A549 (cell line): ENCODE measurements around the gene AVPI1. TPM values are rescaled to one million over a fixed set of nuclear protein-coding genes. Genes with fewer than 3 reads are reported as not detected.

Experiments
- ATAC-seq, 2 experiments: fragments of 200-7000 bp in 1 of 2; fragments of >200 bp in 1 of 2; cut with Nextera tagmentation in 1 of 2; cut with Tn5 transposase in 1 of 2; 3 replicates each; pipeline versions ENCODE4 v1.8.0 to v1.9.1; 2018 to 2020; ENCODE audit warnings: mild to moderate bottlenecking in 1 of 2, moderate library complexity in 1 of 2
- CTCF ChIA-PET: fragments of 300-600 bp; sonication (Branson Sonifier 250); formaldehyde crosslinking; extraction: SDS; loops from one replicate; lab custom pipeline; 2021; ENCODE audit warnings: antibody characterized with exemption, inconsistent platforms; lab: Yijun Ruan, JAX
- POLR2A ChIA-PET: fragments of 350-600 bp; formaldehyde crosslinking; extraction: SDS; loops from one replicate; lab custom pipeline; 2021; ENCODE audit warnings: antibody characterized with exemption, inconsistent platforms; lab: Yijun Ruan, JAX
- DNase-seq, 2 experiments: peaks; one replicate each; pipeline versions ENCODE4 v3.0.0 to v3.0.0-alpha.2; 2011 to 2016; ENCODE audit warnings: low read depth in 1 of 2, low spot score in 1 of 2
- FAIRE-seq: peaks from 2 replicates; lab custom pipeline; 2011; peaks lifted over from hg19 to GRCh38; lab: Jason Lieb, UNC
- H3K27ac ChIP-seq, 2 experiments: fragments of >200 bp; sonication (Bioruptor Twin); formaldehyde crosslinking; 3 replicates each; pipeline ENCODE4 v1.5.1; 2016 to 2017
- H3K4me1 ChIP-seq: fragments of >200 bp; sonication (Bioruptor Twin); formaldehyde crosslinking; 3 replicates; pipeline ENCODE4 v1.6.1; 2016
- H3K4me2 ChIP-seq: fragments of >200 bp; sonication (Bioruptor Twin); formaldehyde crosslinking; 3 replicates; pipeline ENCODE4 v1.6.1; 2016
- H3K4me3 ChIP-seq: fragments of >200 bp; sonication (Bioruptor Twin); formaldehyde crosslinking; 3 replicates; pipeline ENCODE4 v1.5.1; 2016
- H3K9me3 ChIP-seq: fragments of >200 bp; sonication (Bioruptor Twin); formaldehyde crosslinking; 3 replicates; pipeline ENCODE4 v1.6.1; 2016
- CBX8 ChIP-seq: fragments of 200-600 bp; sonication (generic); IDR thresholded peaks from 2 replicates; pipeline ENCODE4 v1.6.1; 2016
- CEBPB ChIP-seq, 2 experiments: fragments of >200 bp in 1 of 2; sonication (Bioruptor Twin) in 1 of 2; formaldehyde crosslinking in 1 of 2; IDR thresholded peaks; 2 replicates each; pipeline ENCODE4 v1.6.1; 2012 to 2016
- CHD4 ChIP-seq: fragments of 200-600 bp; sonication (generic); IDR thresholded peaks from 2 replicates; pipeline ENCODE4 v1.6.1; 2016; ENCODE audit warnings: antibody characterized with exemption, mild to moderate bottlenecking, borderline replicate concordance
- FOXS1 ChIP-seq: fragments of 250-450 bp; sonication (Bioruptor Pico); IDR thresholded peaks from 2 replicates; pipeline ENCODE4 v1.5.0; 2020; ENCODE audit warnings: mild to moderate bottlenecking, moderate library complexity
- HDAC2 ChIP-seq: fragments of 200-600 bp; sonication (generic); IDR thresholded peaks from 2 replicates; pipeline ENCODE4 v1.6.1; 2016
- HOXA7 ChIP-seq: fragments of 250-450 bp; sonication (Bioruptor Pico); IDR thresholded peaks from 2 replicates; pipeline ENCODE4 v1.5.0; 2020; ENCODE audit warnings: mild to moderate bottlenecking, moderate library complexity
- JUN ChIP-seq, 2 experiments: fragments of >200 bp; sonication (Bioruptor Twin); formaldehyde crosslinking; IDR thresholded peaks; 2 replicates in 1 of 2; 3 replicates in 1 of 2; pipeline ENCODE4 v1.6.1; 2016 to 2017
- KDM1A ChIP-seq: fragments of 200-600 bp; sonication (generic); IDR thresholded peaks from 2 replicates; pipeline ENCODE4 v1.6.1; 2016; ENCODE audit warnings: low read depth, mild to moderate bottlenecking
- MAFK ChIP-seq: fragments of 450-650 bp; IDR thresholded peaks from 2 replicates; pipeline ENCODE4 v1.6.1; 2014; ENCODE audit not compliant: partially characterized antibody
- MYC ChIP-seq: IDR thresholded peaks from 2 replicates; pipeline ENCODE4 v1.6.1; 2012; ENCODE audit warnings: mild to moderate bottlenecking, inconsistent platforms, low read length, improper control_type of control experiment, borderline replicate concordance
- NFE2L2 ChIP-seq: fragments of 150-350 bp; conservative IDR thresholded peaks from 2 replicates; pipeline ENCODE4 v1.6.1; 2014; ENCODE audit warnings: low read length
- PHF8 ChIP-seq: fragments of 200-600 bp; sonication (generic); IDR thresholded peaks from 2 replicates; pipeline ENCODE4 v1.6.1; 2016; ENCODE audit warnings: low read depth, mild to moderate bottlenecking, antibody characterized with exemption, moderate library complexity, borderline replicate concordance
- RAD21 ChIP-seq, 2 experiments: fragments of >200 bp in 1 of 2; sonication (Bioruptor Twin) in 1 of 2; formaldehyde crosslinking in 1 of 2; IDR thresholded peaks in 1 of 2; conservative IDR thresholded peaks in 1 of 2; 2 replicates in 1 of 2; 3 replicates in 1 of 2; pipeline ENCODE4 v1.6.1; 2012 to 2018; ENCODE audit warnings: inconsistent platforms in 1 of 2
- RARB ChIP-seq: fragments of 250-450 bp; sonication (Bioruptor Pico); IDR thresholded peaks from 2 replicates; pipeline ENCODE4 v1.8.0; 2021; ENCODE audit warnings: mild to moderate bottlenecking, moderate library complexity
- RCOR1 ChIP-seq: fragments of 150-350 bp; IDR thresholded peaks from 2 replicates; pipeline ENCODE4 v1.6.1; 2014; ENCODE audit warnings: antibody characterized with exemption, low read length, low read depth
- RNF2 ChIP-seq: fragments of 200-600 bp; sonication (generic); IDR thresholded peaks from 2 replicates; pipeline ENCODE4 v1.6.1; 2016; ENCODE audit warnings: low read depth, mild to moderate bottlenecking, antibody characterized with exemption, moderate library complexity, borderline replicate concordance
- SMC3 ChIP-seq: fragments of >200 bp; sonication (Bioruptor Twin); formaldehyde crosslinking; IDR thresholded peaks from 3 replicates; pipeline ENCODE4 v1.6.1; 2018; ENCODE audit warnings: inconsistent platforms
- WGBS: methylation state at CpG from one replicate; pipeline ENCODE4 v1.1.6; 2017; ENCODE audit errors: missing lambda C conversion rate; 5-methylcytosine and 5-hydroxymethylcytosine counted together
- polyA plus RNA-seq, 4 experiments: library from polyadenylated mRNA; depleted of rRNA in 3 of 4; stranded (reverse); fragments of >200 nt; fragmentation: RNase III in 1 of 4; extraction: RNeasy Plus Mini Kit Qiagen cat#74134 plus additional on column Dnase treatment in 1 of 4; gene quantifications; 2 replicates in 3 of 4; 3 replicates in 1 of 4; pipeline ENCODE4 v1.2.3, GENCODE V29; 2011 to 2017
- TF ChIP-seq, protein P1 (sequence below): fragments of 150-350 bp; IDR thresholded peaks from 2 replicates; pipeline ENCODE4 v1.6.1; 2014; ENCODE audit warnings: low read depth, mild to moderate bottlenecking, low read length
- TF ChIP-seq, protein P2 (sequence below): IDR thresholded peaks from 2 replicates; pipeline ENCODE4 v1.6.1; 2012
- TF ChIP-seq, protein P3 (sequence below): fragments of >200 bp; sonication (Bioruptor Twin); formaldehyde crosslinking; IDR thresholded peaks from 3 replicates; pipeline ENCODE4 v1.5.1; 2016

The AVPI1 gene
- polyA plus RNA-seq, 2 of the 4 experiments (the other 2 are of a cell fraction), result 48.7 to 70.3 TPM

GRCh38 chr10:97686301-97686961 is 610 bp downstream of the AVPI1 start:
- H3K4me2 ChIP-seq, result peak overlapping the region; percentile 84
- peak in 1 of 2 experiments; percentile 54 for DNase-seq
- H3K9me3 ChIP-seq, result no peaks in the 10 kb centered on the region
- peak overlapping the region; percentile 92 for H3K4me3 ChIP-seq
- peak; percentile 94 for TF ChIP-seq KDM1A
- TF ChIP-seq HOXA7 (CRISPR knock-in tag), result 0 out of 2 replicates have a peak, but pooled peaks have one; percentile 19
- TF ChIP-seq, protein P1, sequence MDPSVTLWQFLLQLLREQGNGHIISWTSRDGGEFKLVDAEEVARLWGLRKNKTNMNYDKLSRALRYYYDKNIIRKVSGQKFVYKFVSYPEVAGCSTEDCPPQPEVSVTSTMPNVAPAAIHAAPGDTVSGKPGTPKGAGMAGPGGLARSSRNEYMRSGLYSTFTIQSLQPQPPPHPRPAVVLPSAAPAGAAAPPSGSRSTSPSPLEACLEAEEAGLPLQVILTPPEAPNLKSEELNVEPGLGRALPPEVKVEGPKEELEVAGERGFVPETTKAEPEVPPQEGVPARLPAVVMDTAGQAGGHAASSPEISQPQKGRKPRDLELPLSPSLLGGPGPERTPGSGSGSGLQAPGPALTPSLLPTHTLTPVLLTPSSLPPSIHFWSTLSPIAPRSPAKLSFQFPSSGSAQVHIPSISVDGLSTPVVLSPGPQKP, result no peak
- TF ChIP-seq JUN (IDR thresholded peaks at IDR 0.05), result no peak
- TF ChIP-seq MAFK, result no peak
- TF ChIP-seq RNF2, result no peak
- TF ChIP-seq RCOR1, result 0 out of 2 replicates have a peak, but pooled peaks have one; percentile 62
- TF ChIP-seq CHD4, result peak; percentile 84
- TF ChIP-seq MYC, result no peak
- peak; percentile 78; the same call in 1 of the 2 replicates for TF ChIP-seq HDAC2
- TF ChIP-seq, protein P2, sequence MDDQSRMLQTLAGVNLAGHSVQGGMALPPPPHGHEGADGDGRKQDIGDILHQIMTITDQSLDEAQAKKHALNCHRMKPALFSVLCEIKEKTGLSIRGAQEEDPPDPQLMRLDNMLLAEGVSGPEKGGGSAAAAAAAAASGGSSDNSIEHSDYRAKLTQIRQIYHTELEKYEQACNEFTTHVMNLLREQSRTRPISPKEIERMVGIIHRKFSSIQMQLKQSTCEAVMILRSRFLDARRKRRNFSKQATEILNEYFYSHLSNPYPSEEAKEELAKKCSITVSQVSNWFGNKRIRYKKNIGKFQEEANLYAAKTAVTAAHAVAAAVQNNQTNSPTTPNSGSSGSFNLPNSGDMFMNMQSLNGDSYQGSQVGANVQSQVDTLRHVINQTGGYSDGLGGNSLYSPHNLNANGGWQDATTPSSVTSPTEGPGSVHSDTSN, result no peak
- TF ChIP-seq, protein P3, sequence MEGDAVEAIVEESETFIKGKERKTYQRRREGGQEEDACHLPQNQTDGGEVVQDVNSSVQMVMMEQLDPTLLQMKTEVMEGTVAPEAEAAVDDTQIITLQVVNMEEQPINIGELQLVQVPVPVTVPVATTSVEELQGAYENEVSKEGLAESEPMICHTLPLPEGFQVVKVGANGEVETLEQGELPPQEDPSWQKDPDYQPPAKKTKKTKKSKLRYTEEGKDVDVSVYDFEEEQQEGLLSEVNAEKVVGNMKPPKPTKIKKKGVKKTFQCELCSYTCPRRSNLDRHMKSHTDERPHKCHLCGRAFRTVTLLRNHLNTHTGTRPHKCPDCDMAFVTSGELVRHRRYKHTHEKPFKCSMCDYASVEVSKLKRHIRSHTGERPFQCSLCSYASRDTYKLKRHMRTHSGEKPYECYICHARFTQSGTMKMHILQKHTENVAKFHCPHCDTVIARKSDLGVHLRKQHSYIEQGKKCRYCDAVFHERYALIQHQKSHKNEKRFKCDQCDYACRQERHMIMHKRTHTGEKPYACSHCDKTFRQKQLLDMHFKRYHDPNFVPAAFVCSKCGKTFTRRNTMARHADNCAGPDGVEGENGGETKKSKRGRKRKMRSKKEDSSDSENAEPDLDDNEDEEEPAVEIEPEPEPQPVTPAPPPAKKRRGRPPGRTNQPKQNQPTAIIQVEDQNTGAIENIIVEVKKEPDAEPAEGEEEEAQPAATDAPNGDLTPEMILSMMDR, result peak; percentile 15; the same call in 2 of the 3 replicates
- no peak for TF ChIP-seq CBX8
- no peak for TF ChIP-seq RARB (CRISPR knock-in tag)
- TF ChIP-seq FOXS1 (CRISPR knock-in tag), result no peak
- peak; percentile 15 to 32; a peak in 2 of 5 replicates for TF ChIP-seq RAD21 (conservative IDR thresholded peaks at IDR 0.05 in 1 of 2, IDR thresholded peaks at IDR 0.05 in 1 of 2)
- TF ChIP-seq SMC3, result 0 out of 3 replicates have a peak, but pooled peaks have one; percentile 7
- TF ChIP-seq CEBPB (IDR thresholded peaks at IDR 0.05), result no peak
- no peak; the same call in 1 of the 2 replicates for TF ChIP-seq PHF8
- H3K27ac ChIP-seq, result peak overlapping the region; percentile 85 to 94
- FAIRE-seq, result no peak
- ChIA-PET CTCF (interaction anchor here (0.8 to 37.6 kb wide), 9 partner anchors 10 to 114 kb away, joined by 3 to 1127 read pairs (median 6); partner anchors contain the start of genes ANKRD2, MARVELD1 and ZFYVE27), POLR2A (interaction anchor here (0.8 to 3.4 kb wide), 18 partner anchors 8 to 203 kb away, joined by 3 to 53 read pairs (median 6); partner anchors contain the start of genes MARVELD1, UBTD1 and ZFYVE27)
- ATAC-seq, result peak; percentile 0 to 8
- peaks cover 66% of the 10 kb centered on the region for H3K4me1 ChIP-seq
- WGBS, result 2% methylated on average over 8 of the region's 14 CpGs

- H3K4me3 ChIP-seq, result peak overlapping the region; percentile 92
- DNase-seq (peak; percentile 76 to 79), ATAC-seq (peak; percentile 31 to 52; a peak in 4 of 6 replicates), FAIRE-seq (no peak)
- WGBS, result 0% methylated on average over 2 of the region's 2 CpGs
- peak overlapping the region; percentile 85 to 94 for H3K27ac ChIP-seq
- H3K9me3 ChIP-seq, result no peaks in the 10 kb centered on the region
- peak overlapping the region; percentile 84 for H3K4me2 ChIP-seq
- ChIA-PET POLR2A (interaction anchor here (0.6 to 3.2 kb wide), 4 partner anchors 17 to 50 kb away, joined by 4 to 53 read pairs (median 36); partner anchors contain the start of genes MARVELD1 and ZFYVE27), CTCF (interaction anchor here (1.4 to 37.6 kb wide), 3 partner anchors 9 to 33 kb away, joined by 5 to 1127 read pairs (median 94); partner anchors contain the start of genes MARVELD1 and ZFYVE27)
- TF ChIP-seq NFE2L2 (no peak), CEBPB (IDR thresholded peaks at IDR 0.05) (0 out of 4 replicates have a peak, but pooled peaks of 1 of the 2 experiments have one; percentile 2)
- peaks cover 67% of the 10 kb centered on the region for H3K4me1 ChIP-seq
Observed at GRCh38 chr10:97685395-97685958, 1.6 kb downstream of the AVPI1 start.
